ENCODE measurements around the gene COL2A1. TPM values are rescaled to one million over a fixed set of nuclear protein-coding genes. Genes with fewer than 3 reads are reported as not detected.

Gene COL2A1
- total and polyA plus RNA-seq, 2 donors (not counting 3 experiments of a cell fraction or from before 2014, with no cell fraction given), result not detected

DNA sequence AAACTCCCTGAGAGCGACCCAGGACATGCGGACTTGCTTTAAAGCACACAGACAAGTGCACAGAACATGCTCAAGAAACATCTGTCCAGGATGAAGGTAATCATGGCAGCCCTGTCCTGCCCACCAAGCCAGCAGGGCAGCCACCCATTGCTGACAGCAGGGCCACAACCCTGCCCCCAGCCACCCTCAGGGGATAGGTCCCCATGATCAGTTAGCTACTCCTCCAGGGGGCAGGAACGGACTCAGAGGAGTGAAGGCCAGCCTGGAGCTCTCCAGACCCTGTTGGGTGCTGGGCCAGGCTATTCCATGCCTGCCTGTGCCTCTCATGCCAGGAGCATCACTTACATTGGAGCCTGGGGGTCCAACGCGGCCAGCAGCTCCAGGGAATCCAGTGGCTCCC, 25.1 kb downstream of the COL2A1 start:
- H3K79me2 ChIP-seq (ENCODE audit: control insufficient read depth, insufficient read depth, low read length), result no peaks in the 10 kb centered on the region
- H3K4me1 ChIP-seq (ENCODE audit: control insufficient read depth, extremely low read depth, insufficient read depth, low read length), result no peaks in the 10 kb centered on the region
- no peak overlapping the region for H2AFZ ChIP-seq (ENCODE audit: low read depth, low read length)
- H3K9ac ChIP-seq (replicated peaks; ENCODE audit: extremely low read depth, insufficient read depth, low read length), result no peak overlapping the region
- no TSS peak for BruUV-seq (replicated peaks)
- intact Hi-C loops (cut with micrococcal nuclease), result no loop called here
- no peaks in the 10 kb centered on the region for H3K9me3 ChIP-seq (replicated peaks; ENCODE audit: control insufficient read depth, insufficient read depth, low read length)
- TF ChIP-seq GATA2 (IDR thresholded peaks at IDR 0.05; ENCODE audit: insufficient read depth, insufficient read length, low read depth, low read length), result no peak
- no peak for TF ChIP-seq JUN (IDR thresholded peaks at IDR 0.05; ENCODE audit: borderline replicate concordance, insufficient read depth, insufficient read length, low read depth)
- TF ChIP-seq CTCF (IDR thresholded peaks at IDR 0.05; ENCODE audit: extremely low read depth in 1 of 2, insufficient read depth in 1 of 2, low read depth in 1 of 2, low read length in 2 of 2), result no peak
- TF ChIP-seq MAX (IDR thresholded peaks at IDR 0.05; ENCODE audit: insufficient read depth, insufficient read length), result no peak
- TF ChIP-seq POLR2AphosphoS5 (IDR thresholded peaks at IDR 0.05; ENCODE audit: insufficient read depth, low read depth, low read length), result no peak
- TF ChIP-seq MYC (IDR thresholded peaks at IDR 0.05; ENCODE audit: low read depth, low read length), result no peak
- TF ChIP-seq EZH2 (IDR thresholded peaks at IDR 0.05; ENCODE audit: borderline replicate concordance, low read depth, low read length, severe bottlenecking), result no peak
- no peak for TF ChIP-seq POLR2A (IDR thresholded peaks at IDR 0.05; ENCODE audit: low read depth, low read length)
- no peak for TF ChIP-seq FOS (IDR thresholded peaks at IDR 0.05; ENCODE audit: borderline replicate concordance, insufficient read depth, low read length)
- no peak for FAIRE-seq
- no peak overlapping the region for H3K4me2 ChIP-seq (ENCODE audit: insufficient read depth, low read length)
- dilution Hi-C loops (cut with MboI; ENCODE audit: extremely low pct_ligation_motif_present, low sequenced_read_pairs), result no loop called here
- DNase-seq (ENCODE audit: low read depth, low spot score), result no peak
- H4K20me1 ChIP-seq (replicated peaks; ENCODE audit: control insufficient read depth, extremely low read depth, insufficient read depth, low read length), result no peaks in the 10 kb centered on the region
- no peaks in the 10 kb centered on the region for H3K36me3 ChIP-seq (ENCODE audit: control insufficient read depth in 2 of 2, extremely low read depth in 1 of 2, insufficient read depth in 2 of 2, low read length in 2 of 2)
- H3K27ac ChIP-seq (ENCODE audit: insufficient read depth, low read depth, low read length), result no peak overlapping the region
- POLR2A ChIA-PET, result no interaction called here
- CTCF ChIA-PET, result interaction anchor here (1.9 to 2.1 kb wide), 2 partner anchors 9 to 16 kb away, joined by 4 to 8 read pairs; partner anchors contain the start of gene TMEM106C
- H3K27me3 ChIP-seq (ENCODE audit: control insufficient read depth in 2 of 2, insufficient read depth in 2 of 2, low read length in 2 of 2), result peaks cover 0 to 2% of the 10 kb centered on the region in 2 experiments
- no peaks in the 10 kb centered on the region for H3K9me1 ChIP-seq (replicated peaks; ENCODE audit: control insufficient read depth, extremely low read depth, insufficient read depth, low read length)
- no peak overlapping the region for H3K4me3 ChIP-seq (replicated peaks in 1 of 3; ENCODE audit: insufficient read depth in 1 of 3, low read depth in 1 of 3, low read length in 3 of 3)

All from endothelial cell of umbilical vein (primary cell).